Peyer's patch (tissue), 4 donors: ENCODE results near the gene GPR137. TPM values are rescaled to one million over a fixed set of nuclear protein-coding genes. Genes with fewer than 3 reads are reported as not detected.

Source experiments
- DNase-seq, 3 donors: peaks; one replicate each; pipeline ENCODE4 v3.0.0-alpha.2; 2017 to 2019
- H3K27ac ChIP-seq, 4 donors: fragments of 200-600 bp; sonication (generic); one replicate each; pipeline ENCODE4 v1.5.1; 2016 to 2019
- H3K27me3 ChIP-seq, 2 donors: fragments of 200-600 bp; sonication (generic); one replicate each; pipeline ENCODE4 v1.5.1; 2019
- H3K36me3 ChIP-seq, 3 donors: fragments of 200-600 bp; sonication (generic); one replicate each; pipeline ENCODE4 v1.5.1; 2016 to 2019
- H3K4me1 ChIP-seq, 4 donors: fragments of 200-600 bp; sonication (generic); one replicate each; pipeline ENCODE4 v1.5.1; 2016 to 2019
- H3K4me3 ChIP-seq, 4 donors: fragments of 200-600 bp; sonication (generic); 1 replicate in 3 of 4; 2 replicates in 1 of 4; pipeline ENCODE4 v1.5.1; 2016 to 2019; ENCODE audit warnings: mild to moderate bottlenecking in 1 of 4
- H3K9me3 ChIP-seq, 4 donors: fragments of 200-600 bp; sonication (generic); one replicate each; pipeline ENCODE4 v1.5.1; 2016 to 2019; ENCODE audit warnings: mild to moderate bottlenecking in 1 of 4
- CTCF ChIP-seq, 6 experiments: fragments of 450-650 bp in 4 of 6; fragments of 200-600 bp in 2 of 6; sonication (generic) in 1 of 6; IDR thresholded peaks; one replicate each; pipeline ENCODE4 v1.5.1; 2017 to 2019; ENCODE audit warnings: antibody characterized with exemption in 6 of 6, mild to moderate bottlenecking in 3 of 6, moderate library complexity in 1 of 6
- POLR2A ChIP-seq, 2 donors: fragments of 450-650 bp; IDR thresholded peaks; one replicate each; pipeline ENCODE4 v1.5.1; 2017; ENCODE audit warnings: antibody characterized with exemption in 2 of 2, mild to moderate bottlenecking in 2 of 2, moderate library complexity in 2 of 2
- total RNA-seq, 4 donors: library from RNA; depleted of rRNA; stranded (reverse); fragments of >200 nt; gene quantifications; one replicate each; pipeline ENCODE4 v1.1.0, GENCODE V29; 2016

The GPR137 gene
- total RNA-seq, 4 donors from 2014 or later = 5.8 to 49.7 (median 26.3) TPM

DNA sequence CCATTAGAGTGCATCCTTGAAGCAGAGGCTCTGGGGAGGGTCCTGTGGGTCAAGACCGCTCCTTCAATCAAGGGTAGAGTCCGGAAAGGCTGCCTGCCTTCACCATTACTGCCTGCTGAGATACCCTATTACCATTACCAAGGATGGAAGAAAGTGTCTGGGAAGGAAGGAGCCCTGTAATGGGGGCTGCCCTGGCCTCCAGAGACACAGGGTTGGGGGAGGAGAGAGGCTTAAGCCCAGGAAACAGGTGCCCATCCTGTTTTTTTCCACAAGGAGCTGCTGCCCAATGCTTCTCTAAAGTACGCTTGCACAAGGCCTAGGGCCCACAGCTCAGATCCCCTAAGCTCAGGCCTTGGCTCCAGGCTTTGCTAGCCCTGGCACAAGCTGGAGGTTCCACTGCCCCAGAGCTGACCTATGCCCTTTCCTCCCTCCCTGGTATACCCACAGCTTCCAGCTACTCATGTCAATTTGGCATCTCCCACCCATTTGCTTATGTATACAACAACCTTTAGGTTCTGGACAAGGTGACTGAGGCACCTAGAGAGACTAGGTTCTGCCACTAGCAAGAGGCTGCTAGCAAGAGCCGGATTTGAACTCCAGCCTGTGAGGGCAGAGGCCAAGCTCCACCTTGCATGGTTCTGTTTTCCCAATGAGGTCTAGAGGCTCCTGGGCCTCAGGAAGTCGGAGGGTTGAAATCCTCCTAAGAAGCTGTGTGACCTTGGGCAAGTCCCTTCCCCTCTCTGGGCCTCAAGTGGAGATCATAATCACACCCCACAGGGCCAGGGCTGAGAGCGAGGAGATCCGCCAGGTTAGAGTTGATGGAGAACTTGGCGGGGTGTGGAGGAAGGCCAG is 35.9 kb upstream of the GPR137 start:
- TF ChIP-seq POLR2A (IDR thresholded peaks at IDR 0.05) (no peak), CTCF (IDR thresholded peaks at IDR 0.05) (no peak)
- no peaks in the 10 kb centered on the region for H3K9me3 ChIP-seq
- H3K36me3 ChIP-seq = peaks cover 0 to 9% (median 0%) of the 10 kb centered on the region in 3 donors
- no peak overlapping the region for H3K4me3 ChIP-seq
- no peak for DNase-seq
- H3K27ac ChIP-seq = peak overlapping the region in 1 of 4 donors; percentile 4
- peaks cover 0 to 69% (median 23%) of the 10 kb centered on the region in 4 donors for H3K4me1 ChIP-seq
- no peaks in the 10 kb centered on the region for H3K27me3 ChIP-seq

- Histone ChIP-seq H3K4me3 (peak overlapping the region; percentile 75 to 99 (median 85)), H3K27ac (peak overlapping the region in 3 of 4 donors; percentile 77 to 99 (median 95)), H3K4me1 (peaks cover 0 to 69% (median 18%) of the 10 kb centered on the region in 4 donors), H3K36me3 (peaks cover 0 to 16% (median 0%) of the 10 kb centered on the region in 3 donors), H3K27me3 (no peaks in the 10 kb centered on the region), H3K9me3 (no peaks in the 10 kb centered on the region)
- no peak for TF ChIP-seq POLR2A (IDR thresholded peaks at IDR 0.05)
- no peak for TF ChIP-seq CTCF (IDR thresholded peaks at IDR 0.05)
- no peak for DNase-seq
Observed at GRCh38 chr11:64250415-64251015, 35.1 kb upstream of the GPR137 start.

- peak in 1 of 2 donors; percentile 94 for TF ChIP-seq POLR2A (IDR thresholded peaks at IDR 0.05)
- TF ChIP-seq CTCF (IDR thresholded peaks at IDR 0.05) = peak; percentile 53 to 95 (median 85)
- Histone ChIP-seq H3K4me3 (peak within 1 kb of the TSS; percentile 75 to 99 (median 85)), H3K27me3 (no peaks in the 10 kb centered on the region), H3K36me3 (peaks cover 0 to 22% (median 0%) of the 10 kb centered on the region in 3 donors), H3K9me3 (no peaks in the 10 kb centered on the region), H3K27ac (peak within 1 kb of the TSS; percentile 77 to 99 (median 95)), H3K4me1 (peaks cover 0 to 72% (median 16%) of the 10 kb centered on the region in 4 donors)
- DNase-seq = peak; percentile 53 to 84 (median 76)
Observed at GRCh38 chr11:64251016-64251752, 34.5 kb upstream of the GPR137 start, which contains the start of gene PLCB3. Gene PLCB3 (plus strand): TSS chr11:64251530. CDS start chr11:64251650, 120 bp downstream.

DNA sequence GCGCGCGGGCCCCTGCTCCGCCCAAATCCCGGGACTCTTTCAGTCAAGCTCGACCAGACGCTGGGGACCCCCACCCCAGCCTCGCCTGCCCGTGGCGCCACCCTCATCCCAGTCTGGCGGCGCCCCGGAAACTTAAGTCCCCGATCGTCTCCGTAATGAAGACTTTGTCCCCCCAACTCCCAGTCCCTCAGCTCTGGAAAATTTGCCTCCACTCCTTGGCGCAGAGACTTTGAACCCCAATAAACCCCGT is 34.0 kb upstream of the GPR137 start:
- TF ChIP-seq CTCF (IDR thresholded peaks at IDR 0.05) (no peak), POLR2A (IDR thresholded peaks at IDR 0.05) (peak; percentile 16 to 37)
- peak overlapping the region; percentile 75 to 99 (median 85) for H3K4me3 ChIP-seq
- no peaks in the 10 kb centered on the region for H3K27me3 ChIP-seq
- H3K9me3 ChIP-seq = no peaks in the 10 kb centered on the region
- peaks cover 0 to 27% (median 0%) of the 10 kb centered on the region in 3 donors for H3K36me3 ChIP-seq
- no peak for DNase-seq
- H3K27ac ChIP-seq = peak overlapping the region; percentile 77 to 99 (median 95)
- peaks cover 0 to 77% (median 16%) of the 10 kb centered on the region in 4 donors for H3K4me1 ChIP-seq
